DOHH2 (cell line): ENCODE measurements around the gene WLS.

Source experiments
- CTCF ChIP-seq: fragments of 200-600 bp; sonication (generic); IDR thresholded peaks from one replicate; pipeline ENCODE4 v1.5.1; 2014; ENCODE audit warnings: antibody characterized with exemption, mild to moderate bottlenecking, low read depth, low read length; ENCODE audit not compliant: poor library complexity, severe bottlenecking
- EZH2phosphoT487 ChIP-seq: fragments of 200-600 bp; sonication (generic); IDR thresholded peaks from 2 replicates; pipeline ENCODE4 v1.6.1; 2017; ENCODE audit warnings: borderline replicate concordance, mild to moderate bottlenecking, antibody characterized with exemption, low read length, moderate library complexity, mixed read lengths

GRCh38 chr1:68167211-68167610, 65.1 kb downstream of the WLS start:
- TF ChIP-seq CTCF (no peak), EZH2phosphoT487 (no peak)
